Measurements from ENCODE around the gene PRRG2. TPM values are rescaled to one million over a fixed set of nuclear protein-coding genes. Genes with fewer than 3 reads are reported as not detected.

The PRRG2 gene
- total and polyA plus RNA-seq, 9 of the 15 experiments (the other 6 are each of a cell fraction or from before 2014, with no cell fraction given), result 0.06 to 1.1 (median 0.33) TPM

DNA sequence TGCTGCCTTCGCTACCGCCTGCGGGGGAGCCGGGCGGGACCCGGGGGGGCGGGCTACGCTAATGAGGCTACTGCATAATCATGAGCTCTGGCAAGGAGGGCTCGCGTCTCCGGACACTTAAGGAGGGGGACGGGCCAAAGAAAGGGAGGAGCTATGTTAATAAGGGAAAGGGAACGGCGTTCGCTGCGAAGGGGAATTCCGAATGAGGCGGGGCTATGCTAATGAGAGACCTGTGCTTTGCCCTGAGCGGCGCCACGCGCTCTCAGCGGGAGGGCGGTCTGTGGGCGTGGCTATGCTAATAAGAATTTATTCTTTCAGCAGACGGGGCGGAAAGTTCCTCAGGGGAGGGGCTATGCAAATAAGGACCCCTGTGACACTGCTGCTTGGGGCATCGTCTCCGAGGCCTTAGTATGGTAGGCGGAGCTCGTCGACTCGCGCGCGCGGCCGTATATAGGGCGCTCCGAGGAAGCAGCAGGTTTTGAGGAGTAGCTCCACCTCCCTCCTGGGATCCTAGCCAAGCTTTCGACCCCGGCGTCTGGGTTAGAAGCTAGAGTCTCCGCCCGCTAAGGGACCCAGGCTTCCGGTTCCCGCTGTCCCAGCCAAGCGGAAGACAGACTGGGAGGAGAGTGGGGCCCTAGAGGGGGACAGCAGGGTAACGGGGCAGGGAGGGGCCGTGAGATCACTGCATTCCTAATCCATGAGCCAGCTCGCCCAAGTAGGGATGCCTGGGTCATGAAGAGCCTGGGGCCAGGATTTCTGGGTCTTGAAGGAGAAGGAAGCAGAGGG, 59.2 kb downstream of the PRRG2 start, which contains the start of gene RRAS (continued):
- TF ChIP-seq BMI1 (IDR thresholded peaks at IDR 0.05; ENCODE audit: low read length), result no peak
- TF ChIP-seq LCOR (CRISPR knock-in tag; IDR thresholded peaks at IDR 0.05), result peak; percentile 78; the same call in 1 of the 2 replicates
- peak; percentile 64 for TF ChIP-seq HNRNPLL (IDR thresholded peaks at IDR 0.05; ENCODE audit: low read depth, low read length, poor library complexity, severe bottlenecking)
- TF ChIP-seq, protein P1, sequence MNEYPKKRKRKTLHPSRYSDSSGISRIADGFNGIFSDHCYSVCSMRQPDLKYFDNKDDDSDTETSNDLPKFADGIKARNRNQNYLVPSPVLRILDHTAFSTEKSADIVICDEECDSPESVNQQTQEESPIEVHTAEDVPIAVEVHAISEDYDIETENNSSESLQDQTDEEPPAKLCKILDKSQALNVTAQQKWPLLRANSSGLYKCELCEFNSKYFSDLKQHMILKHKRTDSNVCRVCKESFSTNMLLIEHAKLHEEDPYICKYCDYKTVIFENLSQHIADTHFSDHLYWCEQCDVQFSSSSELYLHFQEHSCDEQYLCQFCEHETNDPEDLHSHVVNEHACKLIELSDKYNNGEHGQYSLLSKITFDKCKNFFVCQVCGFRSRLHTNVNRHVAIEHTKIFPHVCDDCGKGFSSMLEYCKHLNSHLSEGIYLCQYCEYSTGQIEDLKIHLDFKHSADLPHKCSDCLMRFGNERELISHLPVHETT (CRISPR knock-in tag; conservative IDR thresholded peaks at IDR 0.05 in 1 of 2, IDR thresholded peaks at IDR 0.05 in 1 of 2), result peak in 1 of 2 experiments; percentile 67; a peak in 2 of 4 replicates
- no peak for TF ChIP-seq PPARD (CRISPR knock-in tag; IDR thresholded peaks at IDR 0.05)
- TF ChIP-seq JUNB (CRISPR knock-in tag; conservative IDR thresholded peaks at IDR 0.05), result no peak
- TF ChIP-seq RNF2 (IDR thresholded peaks at IDR 0.05), result peak; percentile 80
- TF ChIP-seq ZNF217 (CRISPR knock-in tag; IDR thresholded peaks at IDR 0.05), result no peak
- TF ChIP-seq TEAD2 (tag; IDR thresholded peaks at IDR 0.05), result peak; percentile 85
- no peak for TF ChIP-seq CBX2 (IDR thresholded peaks at IDR 0.05; ENCODE audit: insufficient read depth, low read length, poor library complexity, severe bottlenecking)
- TF ChIP-seq, protein P2, sequence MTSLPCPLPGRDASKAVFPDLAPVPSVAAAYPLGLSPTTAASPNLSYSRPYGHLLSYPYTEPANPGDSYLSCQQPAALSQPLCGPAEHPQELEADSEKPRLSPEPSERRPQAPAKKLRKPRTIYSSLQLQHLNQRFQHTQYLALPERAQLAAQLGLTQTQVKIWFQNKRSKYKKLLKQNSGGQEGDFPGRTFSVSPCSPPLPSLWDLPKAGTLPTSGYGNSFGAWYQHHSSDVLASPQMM (CRISPR knock-in tag; IDR thresholded peaks at IDR 0.05), result no peak
- TF ChIP-seq CHD4 (IDR thresholded peaks at IDR 0.05; ENCODE audit: insufficient read depth, insufficient replicate concordance, low read depth, low read length, poor library complexity, severe bottlenecking), result no peak
- TF ChIP-seq, protein P3, sequence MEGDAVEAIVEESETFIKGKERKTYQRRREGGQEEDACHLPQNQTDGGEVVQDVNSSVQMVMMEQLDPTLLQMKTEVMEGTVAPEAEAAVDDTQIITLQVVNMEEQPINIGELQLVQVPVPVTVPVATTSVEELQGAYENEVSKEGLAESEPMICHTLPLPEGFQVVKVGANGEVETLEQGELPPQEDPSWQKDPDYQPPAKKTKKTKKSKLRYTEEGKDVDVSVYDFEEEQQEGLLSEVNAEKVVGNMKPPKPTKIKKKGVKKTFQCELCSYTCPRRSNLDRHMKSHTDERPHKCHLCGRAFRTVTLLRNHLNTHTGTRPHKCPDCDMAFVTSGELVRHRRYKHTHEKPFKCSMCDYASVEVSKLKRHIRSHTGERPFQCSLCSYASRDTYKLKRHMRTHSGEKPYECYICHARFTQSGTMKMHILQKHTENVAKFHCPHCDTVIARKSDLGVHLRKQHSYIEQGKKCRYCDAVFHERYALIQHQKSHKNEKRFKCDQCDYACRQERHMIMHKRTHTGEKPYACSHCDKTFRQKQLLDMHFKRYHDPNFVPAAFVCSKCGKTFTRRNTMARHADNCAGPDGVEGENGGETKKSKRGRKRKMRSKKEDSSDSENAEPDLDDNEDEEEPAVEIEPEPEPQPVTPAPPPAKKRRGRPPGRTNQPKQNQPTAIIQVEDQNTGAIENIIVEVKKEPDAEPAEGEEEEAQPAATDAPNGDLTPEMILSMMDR (IDR thresholded peaks at IDR 0.05 in 2 of 3, conservative IDR thresholded peaks at IDR 0.05 in 1 of 3; ENCODE audit: insufficient read depth in 2 of 3, low read depth in 1 of 3, low read length in 3 of 3), result 0 out of 6 replicates have a peak, but pooled peaks of 1 of the 3 experiments have one; percentile 2
- TF ChIP-seq HNRNPUL1 (IDR thresholded peaks at IDR 0.05; ENCODE audit: low read length), result no peak
- no peak for TF ChIP-seq ZNF764 (CRISPR knock-in tag; IDR thresholded peaks at IDR 0.05; ENCODE audit: low read depth)
- no peak for TF ChIP-seq SNRNP70 (optimal IDR thresholded peaks at IDR 0.05; ENCODE audit: low read depth, low read length)
- no peak for TF ChIP-seq ZNF165 (CRISPR knock-in tag; IDR thresholded peaks at IDR 0.05; ENCODE audit: borderline replicate concordance)
- no peak for TF ChIP-seq ZNF609 (CRISPR knock-in tag; IDR thresholded peaks at IDR 0.05; ENCODE audit: borderline replicate concordance)
